GM12878 (cell line): ENCODE data around the gene BAAT. TPM values are rescaled to one million over a fixed set of nuclear protein-coding genes. Genes with fewer than 3 reads are reported as not detected.

Experiments used
- ATAC-seq: fragments of 200-7000 bp; cut with Tn5 transposase; 3 replicates; pipeline ENCODE4 v1.9.1; 2020; ENCODE audit warnings: mild to moderate bottlenecking, moderate library complexity
- BruUV-seq: library from RNA; stranded (reverse); fragments of 400-500 nt; replicated peaks from 2 replicates; lab custom pipeline; 2021; lab: Mats Ljungman, UMichigan
- CTCF ChIA-PET: fragments of 300-600 bp; sonication (Branson Sonifier 250); formaldehyde crosslinking; extraction: SDS; loops from one replicate; lab custom pipeline; 2021; ENCODE audit warnings: inconsistent platforms; lab: Yijun Ruan, JAX
- POLR2A ChIA-PET: fragments of 350-600 bp; formaldehyde crosslinking; extraction: SDS; loops from one replicate; lab custom pipeline; 2021; ENCODE audit warnings: inconsistent platforms; lab: Charles Lee
- RAD21 ChIA-PET: fragments of 300-600 bp; sonication (Branson Sonifier 250); formaldehyde crosslinking; loops from one replicate; lab custom pipeline; 2023; ENCODE audit warnings: antibody characterized with exemption; ENCODE audit not compliant: unreplicated experiment; lab: Charles Lee
- SMC1A ChIA-PET: fragments of 300-600 bp; sonication (Branson Sonifier 250); formaldehyde crosslinking; loops from one replicate; lab custom pipeline; 2023; ENCODE audit not compliant: unreplicated experiment, uncharacterized antibody; lab: Charles Lee
- DNase-seq: peaks from one replicate; pipeline ENCODE4 v3.0.0-alpha.2; 2011; ENCODE audit warnings: low read depth, low spot score
- FAIRE-seq: peaks from 3 replicates; lab custom pipeline; 2011; peaks lifted over from hg19 to GRCh38; lab: Jason Lieb, UNC
- H2AFZ ChIP-seq: 2 replicates; pipeline ENCODE4 v1.6.0; 2011; ENCODE audit warnings: low read depth, low read length, control low read depth; ENCODE audit not compliant: control insufficient read depth
- H3K27ac ChIP-seq: 2 replicates; pipeline ENCODE4 v1.5.1; 2011; ENCODE audit warnings: control low read depth; ENCODE audit not compliant: control insufficient read depth, insufficient read depth
- H3K27me3 ChIP-seq, 2 experiments: replicated peaks in 1 of 2; 2 replicates each; pipeline versions ENCODE4 v1.6.0 to v1.6.1; 2011; ENCODE audit warnings: low read length in 1 of 2; ENCODE audit not compliant: control insufficient read depth in 2 of 2, insufficient read depth in 2 of 2
- H3K36me3 ChIP-seq, 2 experiments: 2 replicates each; pipeline ENCODE4 v1.5.1; 2011; ENCODE audit warnings: low read length in 1 of 2; ENCODE audit not compliant: control insufficient read depth in 2 of 2, insufficient read depth in 2 of 2
- H3K4me1 ChIP-seq: 2 replicates; pipeline ENCODE4 v1.6.1; 2011; ENCODE audit warnings: mild to moderate bottlenecking, low read length, moderate library complexity, mixed read lengths; ENCODE audit not compliant: control insufficient read depth, insufficient read depth
- H3K4me2 ChIP-seq: 2 replicates; pipeline ENCODE4 v1.6.0; 2011; ENCODE audit warnings: control low read depth; ENCODE audit not compliant: control insufficient read depth, insufficient read depth
- H3K4me3 ChIP-seq: fragments of 200-600 bp; sonication (generic); 2 replicates; pipeline ENCODE4 v1.5.1; 2016
- H3K79me2 ChIP-seq: 2 replicates; pipeline ENCODE4 v1.6.0; 2011; ENCODE audit warnings: low read length; ENCODE audit not compliant: control insufficient read depth, insufficient read depth
- H3K9ac ChIP-seq: 2 replicates; pipeline ENCODE4 v1.8.0; 2011; ENCODE audit warnings: low read length, control low read depth, mixed read lengths; ENCODE audit not compliant: control insufficient read depth, insufficient read depth
- H3K9me3 ChIP-seq: replicated peaks from 3 replicates; pipeline ENCODE4 v1.5.1; 2011; ENCODE audit warnings: mild to moderate bottlenecking, low read length; ENCODE audit not compliant: control insufficient read depth, insufficient read depth
- H4K20me1 ChIP-seq: 2 replicates; pipeline ENCODE4 v1.6.0; 2011; ENCODE audit not compliant: control insufficient read depth, insufficient read depth
- ATF2 ChIP-seq: IDR thresholded peaks from 2 replicates; pipeline ENCODE4 v1.6.1; 2012; ENCODE audit warnings: low read length, inconsistent platforms
- CBX3 ChIP-seq: fragments of 200-600 bp; sonication (generic); IDR thresholded peaks from 2 replicates; pipeline ENCODE4 v1.6.1; 2016; ENCODE audit warnings: low read depth, borderline replicate concordance
- EP300 ChIP-seq, 2 experiments: fragments of 150-350 bp in 1 of 2; IDR thresholded peaks; 2 replicates each; pipeline ENCODE4 v1.6.1; 2011 to 2012; ENCODE audit warnings: low read depth in 2 of 2, low read length in 2 of 2, borderline replicate concordance in 1 of 2, improper control_type of control experiment in 1 of 2, inconsistent platforms in 1 of 2; ENCODE audit not compliant: control insufficient read depth in 1 of 2
- GATAD2B ChIP-seq: fragments of 450-650 bp; conservative IDR thresholded peaks from 2 replicates; pipeline ENCODE4 v1.6.1; 2017; ENCODE audit warnings: low read depth, mild to moderate bottlenecking, moderate library complexity
- PBX3 ChIP-seq: IDR thresholded peaks from 2 replicates; pipeline ENCODE4 v1.6.1; 2011; ENCODE audit warnings: mild to moderate bottlenecking, low read depth, low read length, moderate library complexity; ENCODE audit not compliant: insufficient replicate concordance
- in situ Hi-C: fragments of 300-500 bp; cut with MboI; formaldehyde crosslinking; loops from 9 replicates; pipeline ENCODE4 v1.14.3; 2018; ENCODE audit warnings: mixed read lengths
- intact Hi-C: fragments of 100-400 bp; cut with micrococcal nuclease; formaldehyde crosslinking; loops from one replicate; pipeline ENCODE4 v1.14.2; 2022; ENCODE audit not compliant: unreplicated experiment
- polyA plus RNA-seq, 11 experiments: library from polyadenylated mRNA; depleted of rRNA in 4 of 11; unstranded in 6 of 11; stranded (reverse) in 5 of 11; fragments of >200 nt; fragmentation: Nextera tagmentation in 4 of 11; fragmentation: Illumina TruSeq in 1 of 11; extraction: Ambion mirVana in 4 of 11; extraction: Trizol in 1 of 11; gene quantifications; 1 replicate in 1 of 11; 2 replicates in 10 of 11; pipeline versions ENCODE4 v1.2.1 to v1.2.3, GENCODE V29; 2011 to 2016; ENCODE audit warnings: inconsistent platforms in 2 of 11, missing spikeins in 2 of 11, low read depth in 1 of 11
- total RNA-seq, 4 experiments: library from RNA; depleted of rRNA in 3 of 4; stranded (reverse); fragments of >200 nt in 3 of 4; fragmentation: Illumina TruSeq in 1 of 4; extraction: Trizol in 1 of 4; gene quantifications; 2 replicates each; pipeline versions ENCODE4 v1.2.1 to v1.2.3, GENCODE V29; 2013 to 2021

Gene BAAT
- total and polyA plus RNA-seq, 10 of the 15 experiments (the other 5 are each of a cell fraction or from before 2014, with no cell fraction given) = 0.02 to 0.26 (median 0.06) TPM; not detected in 2

GRCh38 chr9:101417977-101418376 is 33.2 kb upstream of the BAAT start (continued):
- TF ChIP-seq PBX3 = no peak

DNA sequence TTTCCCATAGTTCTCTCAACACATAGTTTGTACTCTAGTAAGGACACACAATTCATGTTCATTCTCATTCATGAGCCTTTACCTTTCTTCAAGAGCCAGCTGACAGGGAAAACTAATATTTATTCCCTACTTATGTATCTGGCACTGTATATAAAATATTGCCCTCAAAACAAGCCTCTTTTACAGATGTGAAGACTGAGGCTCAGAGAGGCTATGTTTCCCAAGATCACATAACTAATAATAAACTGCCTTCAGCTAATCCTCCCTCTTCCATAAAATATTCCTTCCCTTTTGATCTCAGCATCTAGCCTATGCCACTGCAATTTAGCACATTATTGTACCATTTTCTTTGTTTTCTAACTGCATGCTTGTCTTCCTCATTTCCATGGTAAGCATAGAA is 32.6 kb upstream of the BAAT start:
- in situ Hi-C loops = no loop called here
- H3K4me3 ChIP-seq = no peak overlapping the region
- TF ChIP-seq ATF2 (no peak), GATAD2B (no peak), EP300 (IDR thresholded peaks at IDR 0.05; ENCODE audit: borderline replicate concordance in 1 of 2, control insufficient read depth in 1 of 2, low read depth in 2 of 2, low read length in 2 of 2) (no peak), CBX3 (no peak)
- TF ChIP-seq, all 136 proteins: peak for 0
- ChIA-PET CTCF (no interaction called here), SMC1A (interaction anchor here (0.8 to 1.1 kb wide), 2 partner anchors 10 to 14 kb away, joined by 4 read pairs; no protein-coding TSS in a partner anchor), RAD21 (no interaction called here), POLR2A (no interaction called here)
- Histone ChIP-seq H4K20me1 (no peaks in the 10 kb centered on the region), H3K9me3 (no peaks in the 10 kb centered on the region), H3K27me3 (no peaks in the 10 kb centered on the region), H3K4me1 (no peaks in the 10 kb centered on the region), H3K27ac (no peak overlapping the region), H2AFZ (no peak overlapping the region), H3K79me2 (no peaks in the 10 kb centered on the region), H3K36me3 (no peaks in the 10 kb centered on the region), H3K4me2 (no peak overlapping the region), H3K9ac (no peak overlapping the region)
- BruUV-seq = no TSS peak
- DNase-seq (no peak), ATAC-seq (no peak), FAIRE-seq (no peak)
- intact Hi-C loops = no loop called here
